Prostate gland (tissue), 2 donors: ENCODE measurements around the gene GAL3ST3. TPM values are rescaled to one million over a fixed set of nuclear protein-coding genes. Genes with fewer than 3 reads are reported as not detected.
"Not testable (repeated sequence)": the region's sequence is repeated elsewhere in the genome, so short reads cannot be mapped to it uniquely, and the experiment has no call there.

Source experiments
- DNase-seq: peaks from one replicate; pipeline ENCODE4 v3.0.0-alpha.2; 2019; ENCODE audit warnings: low spot score
- H3K27ac ChIP-seq, 2 donors: fragments of 200-600 bp; sonication (generic); 2 replicates each; pipeline ENCODE4 v1.5.1; 2017 to 2019
- H3K27me3 ChIP-seq: fragments of 200-600 bp; sonication (generic); replicated peaks from 2 replicates; pipeline ENCODE4 v1.5.1; 2019; ENCODE audit not compliant: insufficient read depth
- H3K36me3 ChIP-seq, 2 donors: fragments of 200-600 bp; sonication (generic); 1 replicate in 1 of 2; 2 replicates in 1 of 2; pipeline versions ENCODE4 v1.5.1 to v1.8.1; 2017 to 2019
- H3K4me1 ChIP-seq: fragments of 200-600 bp; sonication (generic); replicated peaks from 2 replicates; pipeline ENCODE4 v1.5.1; 2019
- H3K4me3 ChIP-seq, 2 donors: fragments of 200-600 bp; sonication (generic); 2 replicates each; pipeline ENCODE4 v1.5.1; 2017 to 2019
- H3K9me3 ChIP-seq: fragments of 200-600 bp; sonication (generic); 2 replicates; pipeline ENCODE4 v1.5.1; 2017
- POLR2A ChIP-seq: fragments of 450-650 bp; IDR thresholded peaks from one replicate; pipeline ENCODE4 v1.6.1; 2016; ENCODE audit warnings: antibody characterized with exemption, mild to moderate bottlenecking
- POLR2AphosphoS5 ChIP-seq: sonication (generic); formaldehyde crosslinking; IDR thresholded peaks from one replicate; pipeline ENCODE4 v1.6.1; 2017; ENCODE audit warnings: antibody characterized with exemption
- WGBS: methylation state at CpG from one replicate; pipeline ENCODE4 v1.1.5; 2018; 5-methylcytosine and 5-hydroxymethylcytosine counted together
- intact Hi-C: fragments of 100-400 bp; cut with DNase I; formaldehyde crosslinking; loops from one replicate; pipeline ENCODE4 v1.14.2; 2022
- total RNA-seq, 2 donors: library from RNA; depleted of rRNA; stranded (reverse); fragments of >200 nt; gene quantifications; one replicate each; pipeline ENCODE4 v1.1.0, GENCODE V29; 2016
- TF ChIP-seq, protein P1 (sequence below), 4 experiments: fragments of 200-600 bp in 2 of 4; fragments of 450-650 bp in 2 of 4; sonication (generic) in 2 of 4; IDR thresholded peaks; 1 replicate in 3 of 4; 2 replicates in 1 of 4; pipeline ENCODE4 v1.5.1; 2016 to 2019; ENCODE audit warnings: antibody characterized with exemption in 4 of 4, mild to moderate bottlenecking in 2 of 4, moderate library complexity in 2 of 4

The GAL3ST3 gene
- total RNA-seq, 2 donors from 2014 or later = 2.3 to 4.3 TPM

DNA sequence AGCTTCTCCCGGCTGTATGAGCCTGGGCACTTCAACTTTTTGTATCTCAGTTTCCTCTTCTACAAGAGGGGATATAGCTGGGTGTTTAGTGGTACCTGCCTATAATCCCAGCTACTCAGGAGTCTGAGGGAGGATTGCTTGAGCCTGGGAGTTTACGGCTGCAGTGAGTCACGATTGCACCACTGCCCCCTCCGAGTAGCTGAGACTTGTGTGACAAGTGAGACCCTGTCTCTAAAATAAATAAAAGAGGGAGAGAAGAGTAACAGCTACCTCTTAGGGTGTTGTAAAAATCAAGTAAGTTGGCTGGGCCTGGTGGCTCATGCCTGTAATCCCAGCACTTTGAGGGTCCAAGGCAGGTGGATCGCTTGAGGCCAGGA is 12.6 kb downstream of the GAL3ST3 start:
- no peaks in the 10 kb centered on the region for H3K36me3 ChIP-seq
- H3K4me1 ChIP-seq = no peaks in the 10 kb centered on the region
- TF ChIP-seq POLR2AphosphoS5 = no peak
- TF ChIP-seq POLR2A = no peak
- TF ChIP-seq, protein P1, sequence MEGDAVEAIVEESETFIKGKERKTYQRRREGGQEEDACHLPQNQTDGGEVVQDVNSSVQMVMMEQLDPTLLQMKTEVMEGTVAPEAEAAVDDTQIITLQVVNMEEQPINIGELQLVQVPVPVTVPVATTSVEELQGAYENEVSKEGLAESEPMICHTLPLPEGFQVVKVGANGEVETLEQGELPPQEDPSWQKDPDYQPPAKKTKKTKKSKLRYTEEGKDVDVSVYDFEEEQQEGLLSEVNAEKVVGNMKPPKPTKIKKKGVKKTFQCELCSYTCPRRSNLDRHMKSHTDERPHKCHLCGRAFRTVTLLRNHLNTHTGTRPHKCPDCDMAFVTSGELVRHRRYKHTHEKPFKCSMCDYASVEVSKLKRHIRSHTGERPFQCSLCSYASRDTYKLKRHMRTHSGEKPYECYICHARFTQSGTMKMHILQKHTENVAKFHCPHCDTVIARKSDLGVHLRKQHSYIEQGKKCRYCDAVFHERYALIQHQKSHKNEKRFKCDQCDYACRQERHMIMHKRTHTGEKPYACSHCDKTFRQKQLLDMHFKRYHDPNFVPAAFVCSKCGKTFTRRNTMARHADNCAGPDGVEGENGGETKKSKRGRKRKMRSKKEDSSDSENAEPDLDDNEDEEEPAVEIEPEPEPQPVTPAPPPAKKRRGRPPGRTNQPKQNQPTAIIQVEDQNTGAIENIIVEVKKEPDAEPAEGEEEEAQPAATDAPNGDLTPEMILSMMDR (IDR thresholded peaks at IDR 0.05) = no peak
- intact Hi-C loops = no loop called here
- H3K9me3 ChIP-seq = no peaks in the 10 kb centered on the region
- H3K27ac ChIP-seq = no peak overlapping the region
- no peak overlapping the region for H3K4me3 ChIP-seq
- no peaks in the 10 kb centered on the region for H3K27me3 ChIP-seq
- DNase-seq = no peak
- 47% methylated on average over 5 of the region's 5 CpGs for WGBS

DNA sequence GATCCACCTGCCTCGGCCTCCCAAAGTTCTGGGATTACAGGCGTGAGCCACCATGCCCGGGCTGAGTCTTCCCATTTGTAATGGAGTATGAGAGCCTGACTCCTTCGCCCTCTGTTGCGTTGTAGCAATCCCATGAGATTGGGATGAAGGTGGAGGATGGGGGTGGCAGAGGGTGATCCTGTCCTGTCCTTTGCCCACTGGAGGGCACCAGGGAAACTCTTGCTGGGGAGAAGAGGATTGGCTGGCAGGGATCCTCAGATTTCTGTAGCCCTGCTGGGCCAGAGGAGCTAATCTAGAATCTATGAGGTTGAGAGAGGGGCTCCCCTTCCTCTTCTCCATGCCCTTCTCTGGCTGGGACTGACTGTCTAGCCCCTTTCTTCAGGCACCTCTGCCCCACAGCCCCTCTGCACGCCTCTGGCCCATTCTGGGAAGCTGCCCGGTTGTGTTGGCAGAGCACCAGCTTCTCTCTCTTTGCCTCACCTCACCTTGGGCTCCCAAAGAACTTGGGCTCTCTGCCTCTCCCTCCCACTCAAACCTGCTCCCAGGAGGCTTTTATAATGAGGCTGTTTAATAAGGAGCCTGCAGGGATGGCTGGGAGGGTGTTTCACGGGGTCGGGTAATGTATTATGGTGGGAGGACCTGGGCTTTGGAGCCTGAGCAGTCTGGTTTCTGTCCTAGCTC is 13.2 kb downstream of the GAL3ST3 start:
- Histone ChIP-seq H3K36me3 (no peaks in the 10 kb centered on the region), H3K4me3 (no peak overlapping the region), H3K4me1 (no peaks in the 10 kb centered on the region), H3K27me3 (no peaks in the 10 kb centered on the region), H3K9me3 (no peaks in the 10 kb centered on the region), H3K27ac (no peak overlapping the region)
- TF ChIP-seq POLR2A (no peak), POLR2AphosphoS5 (no peak)
- TF ChIP-seq, protein P1 (IDR thresholded peaks at IDR 0.05) = no peak
- DNase-seq = no peak
- 57% methylated on average over 9 of the region's 9 CpGs for WGBS
- intact Hi-C loops = no loop called here

DNA sequence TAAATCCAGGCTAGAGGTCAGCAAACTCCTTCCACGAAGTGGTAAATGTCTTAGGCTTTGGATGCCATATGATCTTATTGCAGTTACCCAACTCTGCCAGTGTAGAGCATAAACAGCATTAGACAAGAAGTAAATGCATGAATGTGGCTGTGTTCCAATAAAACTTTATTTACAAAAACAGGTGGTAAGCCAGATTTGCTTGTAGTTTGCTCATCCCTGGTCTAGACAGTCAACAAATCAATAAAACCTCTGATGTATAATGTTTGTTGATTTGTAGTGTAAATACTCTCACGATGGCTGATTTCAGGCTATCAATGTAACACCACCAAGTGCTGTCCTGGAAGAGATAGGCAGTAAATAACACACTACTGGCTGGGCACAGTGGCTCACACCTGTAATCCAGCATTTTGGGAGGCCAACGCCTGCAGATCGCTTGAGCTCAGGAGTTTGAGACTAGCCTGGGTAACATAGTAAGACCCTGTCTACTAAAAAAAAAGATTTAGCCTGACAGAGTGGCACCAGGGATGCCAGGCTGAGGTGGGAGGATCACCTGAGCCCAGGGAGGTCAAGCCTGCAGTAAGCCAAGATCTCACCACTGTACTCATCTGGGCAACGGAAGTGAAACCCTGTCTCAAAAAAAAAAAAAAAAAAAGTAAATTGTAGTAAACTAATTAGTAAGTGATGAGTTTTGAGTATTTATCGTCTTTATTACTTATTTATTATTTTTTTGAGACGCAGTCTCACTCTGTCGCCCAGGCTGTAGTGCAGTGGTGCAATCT is 15.8 kb downstream of the GAL3ST3 start:
- DNase-seq = no peak
- Histone ChIP-seq H3K36me3 (no peaks in the 10 kb centered on the region), H3K27ac (no peak overlapping the region), H3K27me3 (no peaks in the 10 kb centered on the region), H3K9me3 (no peaks in the 10 kb centered on the region), H3K4me3 (no peak overlapping the region), H3K4me1 (no peaks in the 10 kb centered on the region)
- TF ChIP-seq, protein P1 (IDR thresholded peaks at IDR 0.05) = no peak
- TF ChIP-seq POLR2AphosphoS5 (no peak), POLR2A (no peak)
- intact Hi-C loops = no loop called here
- 84% methylated on average over 8 of the region's 8 CpGs for WGBS

DNA sequence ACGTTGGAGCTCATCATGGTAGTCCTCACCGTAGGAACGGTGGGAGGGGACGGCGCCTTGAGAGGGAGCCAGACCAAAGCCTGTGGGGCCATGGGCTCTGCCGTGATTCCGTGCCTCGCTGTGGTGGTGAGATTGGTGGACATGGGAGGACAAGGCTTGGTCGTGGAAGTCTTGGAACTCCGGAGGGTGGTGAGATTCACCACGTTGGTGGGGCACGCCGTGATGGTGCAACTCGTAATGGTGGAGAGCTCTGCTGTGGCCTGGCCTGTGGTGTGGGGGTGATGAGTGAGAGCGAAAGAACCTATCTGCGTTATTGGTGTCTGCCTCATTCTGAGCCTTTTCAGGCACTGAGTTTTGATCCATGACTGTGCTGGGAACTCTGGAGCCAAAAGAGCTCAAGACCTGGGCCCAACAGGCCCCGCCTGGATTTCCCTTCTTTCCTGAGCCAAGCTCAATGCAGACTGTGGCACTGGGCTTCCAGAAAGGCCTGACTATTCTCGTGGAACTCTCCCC is 22.9 kb downstream of the GAL3ST3 start, which contains the start of gene CATSPER1:
TSS of gene CATSPER1 (minus strand) at position 463 of the 513 bp plus-strand sequence. CDS start at position 363, 100 bp downstream.
- no peak for DNase-seq
- no peaks in the 10 kb centered on the region for H3K4me1 ChIP-seq
- no peaks in the 10 kb centered on the region for H3K9me3 ChIP-seq
- no peak within 1 kb of the TSS for H3K27ac ChIP-seq
- H3K4me3 ChIP-seq = no peak within 1 kb of the TSS
- WGBS = 93% methylated on average over 18 of the region's 18 CpGs
- no peaks in the 10 kb centered on the region for H3K27me3 ChIP-seq
- no peak for TF ChIP-seq POLR2A
- no peak for TF ChIP-seq POLR2AphosphoS5
- TF ChIP-seq, protein P1 (IDR thresholded peaks at IDR 0.05) = no peak
- intact Hi-C loops = no loop called here
- no peaks in the 10 kb centered on the region for H3K36me3 ChIP-seq

DNA sequence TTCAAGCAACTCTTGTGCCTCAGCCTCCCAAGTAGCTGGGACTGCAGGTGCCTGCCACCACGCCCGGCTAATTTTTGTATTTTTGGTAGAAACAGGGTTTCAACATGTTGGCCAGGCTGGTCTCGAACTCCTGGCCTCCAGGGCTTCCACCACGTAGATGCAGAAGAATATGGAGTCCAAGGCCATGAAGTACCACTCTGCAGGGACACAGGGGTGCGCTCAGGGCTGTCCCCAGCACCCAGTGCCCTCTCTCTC is 25.8 kb downstream of the GAL3ST3 start:
- H3K36me3 ChIP-seq, DNase-seq, H3K4me3 ChIP-seq, H3K27me3 ChIP-seq, intact Hi-C loops, H3K27ac ChIP-seq, H3K4me1 ChIP-seq, H3K9me3 ChIP-seq: not testable (repeated sequence)
- WGBS = 80% methylated on average over 5 of the region's 5 CpGs
